GM18511 (cell line): ENCODE results near the gene NFYC.

Experiments used
- ATAC-seq: cut with Tn5 transposase; IDR thresholded peaks from one replicate; pipeline ENCODE4 v1.9.1; 2021; ENCODE audit warnings: mild to moderate bottlenecking, moderate library complexity; ENCODE audit not compliant: unreplicated experiment

NFYC gene

DNA sequence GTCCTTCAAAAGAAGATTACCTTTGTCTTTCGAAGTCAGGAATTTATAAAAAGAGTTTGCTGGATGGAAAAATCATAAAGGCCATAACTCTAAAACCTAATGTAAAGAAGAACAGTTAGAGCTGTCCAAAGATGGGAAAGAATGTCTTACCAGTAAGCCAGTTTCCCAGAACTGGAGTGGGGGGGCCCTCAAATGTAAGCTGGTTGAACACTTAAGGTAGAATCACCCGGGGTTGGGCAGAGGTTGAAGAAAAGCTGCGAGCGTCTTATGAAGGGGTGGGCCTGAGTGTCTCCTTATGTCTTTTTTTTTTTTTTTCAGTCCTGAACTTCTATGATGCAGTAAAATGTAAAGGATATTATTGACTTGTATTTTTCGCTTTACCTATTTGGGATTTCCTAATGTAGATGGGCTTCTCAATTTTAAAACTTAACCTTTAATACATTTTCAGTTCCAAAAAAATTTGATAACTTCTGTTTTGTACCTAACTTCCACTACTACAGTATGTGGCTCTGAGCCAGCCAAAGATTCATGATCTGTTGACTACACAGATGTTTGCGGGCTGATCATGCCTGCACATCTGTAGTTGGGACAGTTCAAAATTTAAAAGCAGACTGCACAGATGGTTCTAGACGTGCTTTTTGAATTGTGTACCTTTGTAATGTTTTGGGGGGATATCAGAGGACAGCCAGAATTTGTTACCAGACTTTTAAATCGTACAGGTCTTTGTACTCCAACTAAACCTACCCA lies 43.6 kb downstream of the NFYC start:
- no peak for ATAC-seq

DNA sequence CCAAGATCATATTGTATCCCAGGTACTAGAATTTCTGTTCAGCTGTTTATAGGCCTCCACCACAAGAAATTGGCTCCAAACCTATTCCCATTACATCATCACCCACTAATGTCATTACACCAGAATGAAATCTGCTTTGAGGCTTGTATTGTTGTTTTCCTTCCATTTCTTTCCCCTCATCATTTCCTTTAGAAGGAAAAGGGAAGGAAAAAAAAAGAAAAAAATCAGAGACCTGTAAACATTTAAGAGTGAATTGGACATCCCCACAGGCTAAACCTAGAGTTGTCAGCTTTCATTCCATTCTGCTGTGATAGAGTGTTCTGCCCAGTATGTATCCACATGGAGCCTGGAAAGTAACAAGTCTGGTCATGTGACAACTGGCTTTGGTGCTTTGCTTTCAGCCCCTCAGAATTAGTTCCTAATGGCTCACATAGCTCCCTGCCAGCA lies 44.6 kb downstream of the NFYC start:
- no peak for ATAC-seq

DNA sequence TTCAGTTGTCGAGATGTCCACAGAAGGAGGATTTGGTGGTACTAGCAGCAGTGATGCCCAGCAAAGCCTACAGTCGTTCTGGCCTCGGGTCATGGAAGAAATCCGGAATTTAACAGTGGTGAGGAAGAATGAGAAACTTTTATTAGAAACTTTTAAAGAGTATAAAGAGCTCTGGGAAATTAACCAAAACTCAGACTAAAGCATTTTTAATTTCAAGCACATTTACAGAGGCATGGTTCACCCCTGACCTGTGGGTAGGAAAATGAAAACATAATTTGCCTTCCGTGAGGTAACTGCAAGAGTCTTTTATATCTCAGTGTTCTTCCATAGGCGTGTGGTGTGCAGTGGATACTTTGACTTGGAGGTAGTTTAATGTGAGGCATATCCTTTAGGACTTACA lies 47.3 kb downstream of the NFYC start:
- no peak for ATAC-seq

DNA sequence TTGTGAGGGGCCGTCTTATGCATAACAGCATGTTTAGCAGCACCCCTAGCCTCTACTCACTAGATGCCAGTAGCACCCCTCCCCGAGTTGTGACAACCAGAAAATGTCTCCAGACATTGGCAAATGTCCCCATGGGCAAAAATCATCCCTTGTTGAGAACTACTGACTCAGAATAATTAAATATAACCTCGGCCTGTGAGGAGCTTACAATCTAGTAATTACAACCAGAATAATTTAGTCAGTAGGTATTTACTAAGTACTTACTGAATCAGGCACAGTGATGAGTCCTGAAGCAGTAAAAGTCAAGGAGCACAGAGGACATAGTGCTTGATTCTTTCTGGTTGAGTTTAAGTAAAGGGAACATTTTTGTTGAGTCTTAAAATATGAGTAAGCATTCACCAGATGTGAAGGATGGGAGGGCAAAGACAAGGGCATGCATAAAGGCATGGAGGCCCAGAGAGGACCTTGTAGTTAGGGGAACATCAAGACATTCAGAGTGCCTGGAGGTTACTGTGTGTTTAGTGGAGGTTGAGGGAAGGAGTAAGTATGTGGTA lies 48.0 kb downstream of the NFYC start:
- no peak for ATAC-seq

DNA sequence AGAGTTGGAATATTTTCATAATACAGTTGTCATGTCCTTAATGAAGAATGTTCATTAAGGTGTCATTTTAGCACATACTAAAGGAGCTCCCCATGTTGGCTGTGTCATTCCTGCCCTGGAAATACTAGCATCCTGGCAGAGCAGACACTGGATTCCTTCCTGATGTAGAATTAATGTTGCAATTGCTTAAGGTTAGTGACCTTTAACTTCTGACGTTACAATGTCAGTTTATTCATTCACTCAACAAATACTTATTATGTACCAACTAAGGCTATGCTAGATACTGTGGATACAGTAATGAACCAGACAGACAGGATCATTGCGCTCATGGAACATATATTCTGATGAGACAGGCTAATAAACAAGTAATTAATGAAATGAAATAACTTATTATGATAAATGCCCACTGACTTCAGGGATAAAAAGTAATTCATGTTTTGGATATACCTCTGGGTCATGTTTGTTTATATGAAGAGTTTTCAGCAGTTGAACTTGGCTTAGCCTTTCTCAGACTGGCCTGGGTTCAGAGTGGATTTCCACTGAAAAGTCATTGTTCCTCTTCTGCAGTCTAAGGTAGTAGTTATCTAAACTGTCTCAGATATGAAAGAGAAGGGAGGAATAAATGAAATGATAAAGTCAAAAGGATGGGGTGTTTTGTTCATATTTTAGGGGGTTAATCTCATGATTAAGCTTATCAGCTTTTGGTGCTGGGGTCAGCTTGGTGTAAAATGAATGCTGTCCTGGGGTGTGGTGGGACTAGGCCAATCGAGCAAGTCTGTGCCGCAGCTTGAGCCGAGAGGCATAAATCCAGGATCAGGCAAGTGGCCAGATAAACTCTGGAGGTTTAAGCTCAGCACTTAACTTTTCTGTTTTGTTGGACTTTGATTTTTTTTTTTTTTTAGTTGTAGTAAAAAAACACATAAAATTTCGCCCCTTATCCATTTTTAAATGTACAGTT lies 48.8 kb downstream of the NFYC start:
- ATAC-seq, result no peak

DNA sequence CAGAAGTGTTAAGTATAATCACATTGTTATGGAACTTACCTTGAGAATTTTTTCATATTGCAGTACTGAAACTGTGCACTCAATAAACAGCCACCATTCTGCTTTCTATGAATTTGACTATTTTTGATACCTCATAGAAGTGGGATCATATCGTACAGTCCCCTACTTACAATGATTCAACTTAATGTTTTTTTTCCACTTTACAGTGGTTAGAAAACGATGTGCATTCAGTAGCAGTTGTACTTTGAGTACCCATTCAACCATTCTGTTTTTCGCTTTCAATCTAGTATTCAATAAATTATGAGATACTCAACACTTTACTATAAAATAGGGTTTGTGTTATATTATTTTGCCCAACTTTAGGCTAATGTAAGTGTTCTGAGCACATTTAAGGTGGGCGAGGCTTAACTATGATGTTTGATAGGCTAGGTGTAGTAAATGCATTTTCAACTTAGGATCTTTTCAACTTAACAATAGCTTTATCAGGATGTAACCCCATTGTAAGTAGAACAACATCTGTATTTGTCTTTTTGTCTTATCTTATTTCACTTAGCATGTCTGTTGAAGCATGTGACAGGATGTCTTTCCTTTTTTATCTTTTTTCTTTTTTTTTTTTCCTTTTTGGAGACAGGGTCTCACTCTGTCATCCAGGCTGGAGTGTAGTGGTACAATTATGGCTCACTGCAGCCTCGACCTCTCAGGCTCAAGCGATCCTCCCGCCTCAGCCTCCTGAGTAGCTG lies 49.7 kb downstream of the NFYC start:
- no peak for ATAC-seq

DNA sequence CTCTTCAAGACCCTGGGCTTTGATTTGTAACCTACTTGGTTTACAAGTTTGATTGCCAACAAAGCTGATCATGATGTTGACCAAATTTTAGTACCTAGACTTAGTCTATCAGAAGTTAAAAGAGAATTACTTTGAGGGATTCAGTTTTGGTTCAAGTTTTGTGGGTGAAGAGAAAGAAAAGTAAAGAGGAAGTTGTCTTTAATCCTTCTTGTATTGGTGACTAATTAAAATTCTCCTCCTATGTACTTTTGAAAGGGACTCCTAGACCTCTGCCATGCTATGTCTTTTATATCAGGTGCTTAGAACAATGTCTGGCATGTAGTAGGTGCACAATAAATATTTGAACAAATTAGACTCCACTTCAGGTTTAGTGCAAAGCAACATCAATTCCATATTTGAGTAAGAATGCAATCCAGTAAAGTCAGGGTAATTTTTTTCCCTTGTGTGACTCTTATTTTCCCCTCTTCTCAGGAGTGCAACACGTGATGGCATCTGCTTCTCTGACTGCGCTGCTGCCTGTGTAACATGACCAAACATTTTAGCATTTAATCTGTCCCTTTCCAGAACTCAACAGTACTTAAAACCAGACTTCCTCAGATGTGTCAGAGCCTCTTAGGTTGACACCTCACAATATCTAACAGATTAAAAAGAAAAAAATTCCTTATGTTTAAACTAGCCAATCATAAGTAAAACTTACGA lies 51.0 kb downstream of the NFYC start:
- ATAC-seq, result no peak

DNA sequence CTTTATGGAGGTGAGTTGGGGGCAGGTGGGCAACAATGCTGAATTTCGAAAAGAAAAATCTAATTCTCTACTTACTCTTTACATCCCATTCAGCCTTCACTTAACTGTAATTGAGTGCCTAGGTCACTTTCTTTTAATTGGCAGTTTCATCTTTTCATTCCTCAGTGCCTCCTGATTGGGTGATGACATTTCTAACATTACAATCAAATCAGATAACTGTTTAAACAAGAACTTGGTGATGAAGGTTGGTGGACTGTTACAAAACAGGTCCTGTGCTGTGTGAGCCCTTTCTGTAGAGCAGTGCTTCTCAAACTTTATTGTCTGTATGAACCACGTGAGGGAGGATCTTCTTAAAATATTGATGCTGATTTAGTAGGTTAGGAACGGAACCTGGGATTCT lies 51.9 kb downstream of the NFYC start:
- no peak for ATAC-seq

DNA sequence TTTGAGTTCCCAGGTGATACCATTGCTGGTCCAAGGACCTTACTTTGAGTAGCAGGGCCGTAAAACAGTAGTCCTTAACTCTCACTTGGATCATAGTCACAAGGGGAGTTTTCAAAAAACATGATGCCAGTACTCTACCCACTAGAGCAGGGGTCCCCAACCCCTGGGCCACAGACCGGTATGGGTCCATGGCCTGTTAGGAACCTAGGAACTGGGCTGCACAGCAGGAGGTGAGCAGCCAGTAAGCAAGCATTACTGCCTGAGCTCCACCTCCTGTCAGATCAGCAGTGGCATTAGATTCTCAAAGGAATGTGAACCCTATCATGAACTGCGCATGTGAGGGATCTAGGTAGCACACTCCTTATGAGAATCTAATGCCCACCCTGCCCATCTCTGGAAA lies 52.4 kb downstream of the NFYC start:
- no peak for ATAC-seq

DNA sequence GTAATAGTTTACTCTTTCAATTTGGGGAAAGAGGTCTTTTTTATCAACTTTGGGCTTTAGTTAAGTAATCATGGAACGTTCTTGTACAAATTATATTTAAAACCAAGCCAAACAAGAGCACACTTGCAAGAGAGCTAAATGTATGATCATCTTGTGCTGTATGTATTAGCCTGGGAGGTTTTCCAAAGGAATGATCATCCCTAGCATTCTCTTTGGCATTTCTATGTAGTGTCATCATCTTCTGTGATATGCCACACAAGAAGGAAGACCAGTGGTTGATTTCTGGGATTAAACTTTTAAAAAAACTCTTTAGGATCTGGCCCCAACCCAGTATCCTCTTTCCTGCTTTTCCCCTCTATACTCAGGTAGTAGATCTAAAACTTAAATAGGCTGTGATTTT lies 53.7 kb downstream of the NFYC start:
- no peak for ATAC-seq

DNA sequence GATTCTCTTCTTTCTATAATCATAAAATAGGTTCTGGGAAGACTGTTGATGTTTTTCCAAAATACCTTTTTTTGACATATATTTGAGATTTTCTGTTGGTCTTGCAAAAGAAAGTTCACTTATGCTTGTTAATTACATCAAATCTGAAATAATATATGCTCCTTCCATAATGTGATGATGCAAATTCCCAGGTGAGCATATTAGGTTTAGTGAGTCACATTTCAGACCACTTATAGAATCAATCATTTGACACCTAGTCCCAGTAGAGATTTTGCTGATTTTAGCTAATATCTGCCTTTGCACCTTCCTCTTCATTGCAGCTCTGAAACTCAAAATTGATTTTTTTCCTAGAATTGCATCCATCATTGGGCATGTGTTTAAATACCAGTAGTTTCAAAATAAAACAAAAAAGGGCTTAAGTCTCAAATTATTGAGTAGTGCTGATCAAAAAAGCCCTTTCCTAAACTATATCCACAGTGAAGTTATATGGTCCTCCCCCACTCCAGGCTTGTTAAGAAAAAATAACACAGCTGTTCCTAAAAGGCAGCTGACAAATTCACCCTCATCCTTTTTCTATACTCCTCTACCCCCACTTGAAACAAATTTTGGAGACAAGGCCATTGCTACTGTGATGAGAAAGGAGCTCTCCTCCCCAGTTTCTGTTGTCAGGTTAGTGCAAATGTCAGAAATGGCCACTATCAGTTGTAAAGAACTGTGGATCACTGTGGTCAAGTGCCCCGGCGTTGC lies 55.0 kb downstream of the NFYC start:
- no peak for ATAC-seq

DNA sequence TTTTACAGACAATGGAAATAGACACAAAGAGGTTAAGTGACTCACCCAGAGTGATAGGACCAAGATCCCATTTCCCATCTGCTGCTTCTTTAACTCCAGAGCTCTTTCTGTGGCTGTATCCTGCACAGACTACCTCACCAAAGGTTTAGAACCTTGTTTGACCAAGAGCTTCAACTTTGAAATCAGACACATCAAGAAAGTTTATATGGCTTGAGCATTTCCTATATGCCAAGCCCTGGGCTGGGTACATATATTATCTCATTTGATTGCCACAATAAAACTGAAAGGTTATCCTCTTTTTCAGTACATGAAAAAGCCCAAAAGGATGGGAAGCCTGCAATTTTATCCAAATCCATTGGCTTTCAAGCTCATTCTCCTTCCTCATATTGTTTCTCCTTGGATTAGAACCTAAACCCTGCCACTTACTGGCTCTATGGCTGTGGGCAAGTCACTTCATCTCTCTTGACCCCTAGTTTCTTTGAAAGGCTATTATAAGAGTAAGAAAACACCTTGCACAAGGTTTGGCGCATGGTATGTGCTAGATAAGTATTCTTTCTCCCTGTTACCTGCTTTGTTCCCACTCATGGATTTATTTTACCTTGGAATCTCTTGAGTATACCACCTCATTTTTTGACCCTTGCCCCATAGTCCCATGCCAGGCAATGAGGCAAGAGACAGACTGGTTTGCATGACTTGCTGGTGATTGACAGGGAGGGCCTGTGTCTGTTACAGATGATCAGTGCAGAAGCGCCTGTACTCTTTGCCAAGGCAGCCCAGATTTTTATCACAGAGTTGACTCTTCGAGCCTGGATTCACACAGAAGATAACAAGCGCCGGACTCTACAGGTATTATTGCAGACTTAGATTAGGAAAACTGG lies 57.6 kb downstream of the NFYC start:
- ATAC-seq, result no peak

DNA sequence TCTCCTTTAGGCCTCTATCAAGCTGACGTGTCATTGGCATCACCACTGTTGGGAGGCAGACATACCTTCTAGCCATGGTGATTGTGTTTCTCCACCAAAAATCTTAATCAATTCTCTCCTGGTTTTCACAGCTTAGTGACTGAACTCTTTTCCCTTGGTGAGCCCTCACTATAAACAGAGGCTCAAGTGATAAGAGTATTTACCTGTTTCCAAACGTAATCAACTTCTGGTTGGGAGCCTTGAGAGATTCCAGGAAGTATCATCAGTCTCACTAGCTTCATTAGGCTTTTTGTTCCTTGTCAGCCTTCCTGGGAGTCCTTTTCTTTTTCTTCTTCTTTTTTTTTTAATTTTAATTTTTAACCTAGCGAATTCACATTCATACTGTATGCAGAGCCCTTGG lies 58.3 kb downstream of the NFYC start:
- ATAC-seq, result no peak

DNA sequence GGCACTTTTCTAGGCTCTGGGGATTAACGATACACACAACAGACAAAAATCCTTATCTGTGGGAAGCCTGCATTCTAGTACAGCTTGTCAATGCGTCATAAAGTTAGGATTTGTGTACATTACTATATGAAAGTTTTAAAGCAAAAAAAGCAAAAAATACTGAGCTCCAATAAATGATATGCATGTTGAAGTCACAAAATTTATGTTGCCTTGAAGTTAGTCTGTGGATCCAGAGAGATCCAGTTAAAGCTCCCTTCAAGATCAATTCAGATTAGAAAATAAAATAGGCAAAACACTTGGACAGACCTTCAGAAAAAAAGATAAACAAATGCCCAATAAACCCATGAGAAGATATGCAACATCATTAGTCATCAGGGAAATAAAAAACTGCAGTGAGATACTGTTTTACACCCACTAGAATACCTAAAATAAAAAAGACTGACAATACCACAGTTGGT lies 59.0 kb downstream of the NFYC start:
- no peak for ATAC-seq

DNA sequence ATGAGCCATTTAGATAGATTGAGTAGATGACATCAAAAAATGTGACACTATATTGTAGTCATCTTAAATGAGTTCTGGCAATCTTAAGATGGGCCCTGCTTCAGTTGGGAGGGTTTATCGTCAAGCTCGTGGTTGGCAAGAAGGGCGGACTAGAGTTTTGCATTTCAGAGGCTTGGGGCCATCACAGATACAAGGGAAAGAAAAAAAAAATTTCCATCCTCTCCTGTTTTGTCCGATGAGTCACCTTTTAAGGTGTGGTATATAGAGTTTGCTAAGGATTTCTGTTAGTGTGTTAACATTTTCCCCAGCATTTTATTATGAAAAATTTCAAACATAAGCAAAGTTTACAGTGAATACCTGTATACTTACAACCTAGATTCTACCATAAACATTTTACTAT lies 60.3 kb downstream of the NFYC start:
- no peak for ATAC-seq

DNA sequence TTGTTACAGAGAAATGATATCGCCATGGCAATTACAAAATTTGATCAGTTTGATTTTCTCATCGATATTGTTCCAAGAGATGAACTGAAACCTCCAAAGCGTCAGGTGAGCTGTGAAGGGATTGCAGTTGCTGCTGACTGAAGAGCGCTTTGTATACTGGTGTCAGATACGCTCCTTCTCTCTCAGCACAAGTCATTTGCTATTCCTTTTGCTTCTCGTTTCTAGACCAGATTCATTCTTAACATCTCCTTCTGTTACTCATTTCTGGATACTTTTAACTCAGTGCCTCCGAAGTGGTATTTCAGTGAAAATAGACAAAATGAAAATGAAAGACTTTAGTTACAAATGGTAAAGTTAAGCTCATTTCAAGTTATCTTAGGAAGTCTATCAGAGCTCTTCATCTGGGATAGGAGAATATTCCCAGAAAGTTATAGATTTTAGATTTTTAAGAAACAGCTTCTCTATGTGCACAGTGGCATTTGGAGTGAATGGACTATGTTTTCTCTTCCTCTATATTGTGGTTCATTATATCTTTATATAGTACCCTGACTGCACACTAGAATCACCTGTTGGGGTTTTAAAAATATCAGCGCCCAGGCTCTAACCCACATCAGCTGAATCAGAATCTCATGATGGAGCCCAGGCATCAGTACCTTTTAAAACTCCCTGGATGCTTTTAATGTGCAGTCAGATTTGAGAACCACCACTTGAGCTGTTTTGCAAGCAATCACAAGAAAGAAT lies 61.8 kb downstream of the NFYC start:
- ATAC-seq, result no peak

DNA sequence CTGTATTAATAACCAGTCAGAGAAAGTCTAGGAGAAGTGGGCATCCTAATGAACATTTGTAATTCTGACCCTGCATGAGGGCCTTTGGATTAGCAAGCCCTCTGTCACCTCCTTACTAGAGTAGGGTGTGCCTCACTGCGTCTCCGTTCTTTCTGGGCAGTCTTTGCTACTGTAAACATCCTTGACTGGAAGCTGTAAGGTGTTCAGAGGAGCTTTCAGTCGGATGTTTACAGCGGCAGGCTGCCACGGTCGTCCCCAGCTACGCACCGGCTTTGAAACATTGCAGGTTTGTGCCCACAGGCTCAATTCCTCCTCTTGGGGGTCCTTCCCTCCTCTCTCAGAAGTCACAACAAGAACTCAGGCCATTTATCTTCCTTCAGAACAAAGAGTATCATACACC lies 62.7 kb downstream of the NFYC start:
- ATAC-seq, result no peak

DNA sequence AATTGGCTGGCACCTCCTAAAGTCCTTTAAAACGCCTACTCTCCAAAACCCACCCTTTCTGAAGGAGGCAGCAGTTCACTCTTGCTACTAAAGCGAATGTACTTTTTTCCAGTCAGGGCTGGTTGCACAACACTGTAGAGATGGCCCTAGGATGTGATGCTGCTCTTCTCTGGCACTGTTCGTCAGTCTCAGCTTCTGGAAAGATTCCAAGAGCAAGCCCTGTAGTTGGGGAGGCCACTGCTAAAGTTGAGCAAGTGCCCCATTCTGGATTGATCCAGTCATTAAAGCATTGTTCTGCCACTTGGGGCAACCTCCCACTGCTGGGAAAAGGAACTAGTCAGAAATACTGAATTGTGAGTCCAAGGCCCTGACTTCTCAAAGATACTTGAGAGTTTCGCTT lies 63.6 kb downstream of the NFYC start:
- no peak for ATAC-seq
